ENCODE measurements around the gene MUC5B.

GRCh38 chr11:1299621-1300020 lies 76.8 kb downstream of the MUC5B start:
- TF ChIP-seq EZH2 (IDR thresholded peaks at IDR 0.05; ENCODE audit: insufficient read depth, poor library complexity, severe bottlenecking) (no peak), EZH2phosphoT487 (IDR thresholded peaks at IDR 0.05; ENCODE audit: insufficient read depth, low read depth) (no peak)
